Measurements from ENCODE around the gene SEC31A.

GRCh38 chr4:82780752-82781231 is 110.2 kb downstream of the SEC31A start:
- no peak for TF ChIP-seq EZH2 (IDR thresholded peaks at IDR 0.05; ENCODE audit: borderline replicate concordance, low read length)
- TF ChIP-seq CTCF (IDR thresholded peaks at IDR 0.05; ENCODE audit: low read length): peak; percentile 33; the same call in 1 of the 2 replicates

Data from OCI-LY1 (cell line).